ENCODE measurements around the gene KSR1. TPM values are rescaled to one million over a fixed set of nuclear protein-coding genes. Genes with fewer than 3 reads are reported as not detected.

The KSR1 gene
- total and polyA plus RNA-seq, 10 of the 15 experiments (the other 5 are each of a cell fraction or from before 2014, with no cell fraction given), result 0.97 to 66.6 (median 22.9) TPM

DNA sequence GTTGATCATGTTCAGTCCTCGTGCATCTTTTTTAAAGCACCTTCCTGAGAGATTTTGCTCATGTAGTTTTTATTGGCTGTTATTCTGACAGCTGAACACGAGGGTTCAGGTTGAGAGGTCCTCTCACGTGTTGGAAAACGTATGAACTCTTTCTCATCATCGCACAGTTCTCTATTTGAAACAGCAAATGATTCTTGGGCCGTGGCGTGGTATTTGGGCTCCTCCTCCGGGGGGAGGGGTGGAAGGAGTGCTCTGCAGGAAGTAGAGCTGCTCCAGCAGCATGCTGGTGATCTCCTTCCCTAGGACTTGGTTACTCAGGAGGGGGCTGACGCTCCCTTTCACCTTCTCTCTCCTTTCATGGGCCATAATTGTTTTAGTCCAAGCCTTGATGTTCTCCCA lies 70.4 kb downstream of the KSR1 start (continued):
- TF ChIP-seq, protein P1, sequence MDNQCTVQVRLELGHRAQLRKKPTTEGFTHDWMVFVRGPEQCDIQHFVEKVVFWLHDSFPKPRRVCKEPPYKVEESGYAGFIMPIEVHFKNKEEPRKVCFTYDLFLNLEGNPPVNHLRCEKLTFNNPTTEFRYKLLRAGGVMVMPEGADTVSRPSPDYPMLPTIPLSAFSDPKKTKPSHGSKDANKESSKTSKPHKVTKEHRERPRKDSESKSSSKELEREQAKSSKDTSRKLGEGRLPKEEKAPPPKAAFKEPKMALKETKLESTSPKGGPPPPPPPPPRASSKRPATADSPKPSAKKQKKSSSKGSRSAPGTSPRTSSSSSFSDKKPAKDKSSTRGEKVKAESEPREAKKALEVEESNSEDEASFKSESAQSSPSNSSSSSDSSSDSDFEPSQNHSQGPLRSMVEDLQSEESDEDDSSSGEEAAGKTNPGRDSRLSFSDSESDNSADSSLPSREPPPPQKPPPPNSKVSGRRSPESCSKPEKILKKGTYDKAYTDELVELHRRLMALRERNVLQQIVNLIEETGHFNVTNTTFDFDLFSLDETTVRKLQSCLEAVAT (IDR thresholded peaks at IDR 0.05), result no peak
- TF ChIP-seq CHD4 (IDR thresholded peaks at IDR 0.05) (no peak), EED (IDR thresholded peaks at IDR 0.05; ENCODE audit: low read depth) (no peak), CREM (IDR thresholded peaks at IDR 0.05; ENCODE audit: low read depth) (peak; percentile 44; the same call in 1 of the 2 replicates), PAX5 (IDR thresholded peaks at IDR 0.05; ENCODE audit: borderline replicate concordance, low read depth, low read length) (no peak), SMARCA5 (IDR thresholded peaks at IDR 0.05) (no peak), MXI1 (IDR thresholded peaks at IDR 0.05; ENCODE audit: low read depth, low read length) (peak; percentile 99), KLF5 (IDR thresholded peaks at IDR 0.05; ENCODE audit: partially characterized antibody) (no peak), ZNF274 (IDR thresholded peaks at IDR 0.05; ENCODE audit: insufficient read depth, insufficient read length) (no peak), EP300 (IDR thresholded peaks at IDR 0.05; ENCODE audit: borderline replicate concordance in 1 of 2, control insufficient read depth in 1 of 2, low read depth in 2 of 2, low read length in 2 of 2) (no peak), WRNIP1 (IDR thresholded peaks at IDR 0.05; ENCODE audit: borderline replicate concordance, low read depth, low read length) (no peak), ZNF622 (IDR thresholded peaks at IDR 0.05) (no peak)
- TF ChIP-seq, protein P2, sequence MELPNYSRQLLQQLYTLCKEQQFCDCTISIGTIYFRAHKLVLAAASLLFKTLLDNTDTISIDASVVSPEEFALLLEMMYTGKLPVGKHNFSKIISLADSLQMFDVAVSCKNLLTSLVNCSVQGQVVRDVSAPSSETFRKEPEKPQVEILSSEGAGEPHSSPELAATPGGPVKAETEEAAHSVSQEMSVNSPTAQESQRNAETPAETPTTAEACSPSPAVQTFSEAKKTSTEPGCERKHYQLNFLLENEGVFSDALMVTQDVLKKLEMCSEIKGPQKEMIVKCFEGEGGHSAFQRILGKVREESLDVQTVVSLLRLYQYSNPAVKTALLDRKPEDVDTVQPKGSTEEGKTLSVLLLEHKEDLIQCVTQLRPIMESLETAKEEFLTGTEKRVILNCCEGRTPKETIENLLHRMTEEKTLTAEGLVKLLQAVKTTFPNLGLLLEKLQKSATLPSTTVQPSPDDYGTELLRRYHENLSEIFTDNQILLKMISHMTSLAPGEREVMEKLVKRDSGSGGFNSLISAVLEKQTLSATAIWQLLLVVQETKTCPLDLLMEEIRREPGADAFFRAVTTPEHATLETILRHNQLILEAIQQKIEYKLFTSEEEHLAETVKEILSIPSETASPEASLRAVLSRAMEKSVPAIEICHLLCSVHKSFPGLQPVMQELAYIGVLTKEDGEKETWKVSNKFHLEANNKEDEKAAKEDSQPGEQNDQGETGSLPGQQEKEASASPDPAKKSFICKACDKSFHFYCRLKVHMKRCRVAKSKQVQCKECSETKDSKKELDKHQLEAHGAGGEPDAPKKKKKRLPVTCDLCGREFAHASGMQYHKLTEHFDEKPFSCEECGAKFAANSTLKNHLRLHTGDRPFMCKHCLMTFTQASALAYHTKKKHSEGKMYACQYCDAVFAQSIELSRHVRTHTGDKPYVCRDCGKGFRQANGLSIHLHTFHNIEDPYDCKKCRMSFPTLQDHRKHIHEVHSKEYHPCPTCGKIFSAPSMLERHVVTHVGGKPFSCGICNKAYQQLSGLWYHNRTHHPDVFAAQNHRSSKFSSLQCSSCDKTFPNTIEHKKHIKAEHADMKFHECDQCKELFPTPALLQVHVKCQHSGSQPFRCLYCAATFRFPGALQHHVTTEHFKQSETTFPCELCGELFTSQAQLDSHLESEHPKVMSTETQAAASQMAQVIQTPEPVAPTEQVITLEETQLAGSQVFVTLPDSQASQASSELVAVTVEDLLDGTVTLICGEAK (IDR thresholded peaks at IDR 0.05; ENCODE audit: borderline replicate concordance), result no peak
- TF ChIP-seq, protein P3, sequence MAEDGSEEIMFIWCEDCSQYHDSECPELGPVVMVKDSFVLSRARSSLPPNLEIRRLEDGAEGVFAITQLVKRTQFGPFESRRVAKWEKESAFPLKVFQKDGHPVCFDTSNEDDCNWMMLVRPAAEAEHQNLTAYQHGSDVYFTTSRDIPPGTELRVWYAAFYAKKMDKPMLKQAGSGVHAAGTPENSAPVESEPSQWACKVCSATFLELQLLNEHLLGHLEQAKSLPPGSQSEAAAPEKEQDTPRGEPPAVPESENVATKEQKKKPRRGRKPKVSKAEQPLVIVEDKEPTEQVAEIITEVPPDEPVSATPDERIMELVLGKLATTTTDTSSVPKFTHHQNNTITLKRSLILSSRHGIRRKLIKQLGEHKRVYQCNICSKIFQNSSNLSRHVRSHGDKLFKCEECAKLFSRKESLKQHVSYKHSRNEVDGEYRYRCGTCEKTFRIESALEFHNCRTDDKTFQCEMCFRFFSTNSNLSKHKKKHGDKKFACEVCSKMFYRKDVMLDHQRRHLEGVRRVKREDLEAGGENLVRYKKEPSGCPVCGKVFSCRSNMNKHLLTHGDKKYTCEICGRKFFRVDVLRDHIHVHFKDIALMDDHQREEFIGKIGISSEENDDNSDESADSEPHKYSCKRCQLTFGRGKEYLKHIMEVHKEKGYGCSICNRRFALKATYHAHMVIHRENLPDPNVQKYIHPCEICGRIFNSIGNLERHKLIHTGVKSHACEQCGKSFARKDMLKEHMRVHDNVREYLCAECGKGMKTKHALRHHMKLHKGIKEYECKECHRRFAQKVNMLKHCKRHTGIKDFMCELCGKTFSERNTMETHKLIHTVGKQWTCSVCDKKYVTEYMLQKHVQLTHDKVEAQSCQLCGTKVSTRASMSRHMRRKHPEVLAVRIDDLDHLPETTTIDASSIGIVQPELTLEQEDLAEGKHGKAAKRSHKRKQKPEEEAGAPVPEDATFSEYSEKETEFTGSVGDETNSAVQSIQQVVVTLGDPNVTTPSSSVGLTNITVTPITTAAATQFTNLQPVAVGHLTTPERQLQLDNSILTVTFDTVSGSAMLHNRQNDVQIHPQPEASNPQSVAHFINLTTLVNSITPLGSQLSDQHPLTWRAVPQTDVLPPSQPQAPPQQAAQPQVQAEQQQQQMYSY (CRISPR knock-in tag; IDR thresholded peaks at IDR 0.05), result no peak
- TF ChIP-seq, protein P4, sequence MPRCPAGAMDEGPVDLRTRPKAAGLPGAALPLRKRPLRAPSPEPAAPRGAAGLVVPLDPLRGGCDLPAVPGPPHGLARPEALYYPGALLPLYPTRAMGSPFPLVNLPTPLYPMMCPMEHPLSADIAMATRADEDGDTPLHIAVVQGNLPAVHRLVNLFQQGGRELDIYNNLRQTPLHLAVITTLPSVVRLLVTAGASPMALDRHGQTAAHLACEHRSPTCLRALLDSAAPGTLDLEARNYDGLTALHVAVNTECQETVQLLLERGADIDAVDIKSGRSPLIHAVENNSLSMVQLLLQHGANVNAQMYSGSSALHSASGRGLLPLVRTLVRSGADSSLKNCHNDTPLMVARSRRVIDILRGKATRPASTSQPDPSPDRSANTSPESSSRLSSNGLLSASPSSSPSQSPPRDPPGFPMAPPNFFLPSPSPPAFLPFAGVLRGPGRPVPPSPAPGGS (IDR thresholded peaks at IDR 0.05; ENCODE audit: borderline replicate concordance, insufficient read depth, low read depth, low read length, poor library complexity, severe bottlenecking), result no peak
- TF ChIP-seq, protein P5, sequence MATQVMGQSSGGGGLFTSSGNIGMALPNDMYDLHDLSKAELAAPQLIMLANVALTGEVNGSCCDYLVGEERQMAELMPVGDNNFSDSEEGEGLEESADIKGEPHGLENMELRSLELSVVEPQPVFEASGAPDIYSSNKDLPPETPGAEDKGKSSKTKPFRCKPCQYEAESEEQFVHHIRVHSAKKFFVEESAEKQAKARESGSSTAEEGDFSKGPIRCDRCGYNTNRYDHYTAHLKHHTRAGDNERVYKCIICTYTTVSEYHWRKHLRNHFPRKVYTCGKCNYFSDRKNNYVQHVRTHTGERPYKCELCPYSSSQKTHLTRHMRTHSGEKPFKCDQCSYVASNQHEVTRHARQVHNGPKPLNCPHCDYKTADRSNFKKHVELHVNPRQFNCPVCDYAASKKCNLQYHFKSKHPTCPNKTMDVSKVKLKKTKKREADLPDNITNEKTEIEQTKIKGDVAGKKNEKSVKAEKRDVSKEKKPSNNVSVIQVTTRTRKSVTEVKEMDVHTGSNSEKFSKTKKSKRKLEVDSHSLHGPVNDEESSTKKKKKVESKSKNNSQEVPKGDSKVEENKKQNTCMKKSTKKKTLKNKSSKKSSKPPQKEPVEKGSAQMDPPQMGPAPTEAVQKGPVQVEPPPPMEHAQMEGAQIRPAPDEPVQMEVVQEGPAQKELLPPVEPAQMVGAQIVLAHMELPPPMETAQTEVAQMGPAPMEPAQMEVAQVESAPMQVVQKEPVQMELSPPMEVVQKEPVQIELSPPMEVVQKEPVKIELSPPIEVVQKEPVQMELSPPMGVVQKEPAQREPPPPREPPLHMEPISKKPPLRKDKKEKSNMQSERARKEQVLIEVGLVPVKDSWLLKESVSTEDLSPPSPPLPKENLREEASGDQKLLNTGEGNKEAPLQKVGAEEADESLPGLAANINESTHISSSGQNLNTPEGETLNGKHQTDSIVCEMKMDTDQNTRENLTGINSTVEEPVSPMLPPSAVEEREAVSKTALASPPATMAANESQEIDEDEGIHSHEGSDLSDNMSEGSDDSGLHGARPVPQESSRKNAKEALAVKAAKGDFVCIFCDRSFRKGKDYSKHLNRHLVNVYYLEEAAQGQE (IDR thresholded peaks at IDR 0.05; ENCODE audit: low read depth, low read length), result no peak

Data from GM12878 (cell line).